ENCODE results near the gene PIP5K1C. TPM values are rescaled to one million over a fixed set of nuclear protein-coding genes. Genes with fewer than 3 reads are reported as not detected.

PIP5K1C gene
- total and polyA plus RNA-seq, 9 of the 15 experiments (the other 6 are each of a cell fraction or from before 2014, with no cell fraction given), result 0.38 to 22.1 (median 4.1) TPM

- TF ChIP-seq MYC (IDR thresholded peaks at IDR 0.05; ENCODE audit: low read depth, low read length) (no peak), MYC (CRISPR knock-in tag; IDR thresholded peaks at IDR 0.05; ENCODE audit: borderline replicate concordance, low read depth) (no peak), SP1 (CRISPR knock-in tag; IDR thresholded peaks at IDR 0.05) (peak; percentile 54; the same call in 1 of the 2 replicates), HDAC6 (IDR thresholded peaks at IDR 0.05; ENCODE audit: low read depth, low read length) (no peak), PCBP1 (IDR thresholded peaks at IDR 0.05; ENCODE audit: low read depth, low read length, poor library complexity, severe bottlenecking) (no peak), MCM3 (IDR thresholded peaks at IDR 0.05) (no peak), ZNF174 (CRISPR knock-in tag; IDR thresholded peaks at IDR 0.05) (no peak), ZNF699 (CRISPR knock-in tag; IDR thresholded peaks at IDR 0.05; ENCODE audit: insufficient replicate concordance) (no peak), ZNF134 (CRISPR knock-in tag; conservative IDR thresholded peaks at IDR 0.05) (no peak), NONO (IDR thresholded peaks at IDR 0.05; ENCODE audit: low read depth in 2 of 2, low read length in 1 of 2) (no peak), JUND (IDR thresholded peaks at IDR 0.05; ENCODE audit: borderline replicate concordance, low read depth, low read length) (no peak; the same call in 1 of the 2 replicates), JUND (tag; IDR thresholded peaks at IDR 0.05; ENCODE audit: borderline replicate concordance, low read depth, low read length) (no peak), XRCC3 (IDR thresholded peaks at IDR 0.05) (no peak), RFX5 (IDR thresholded peaks at IDR 0.05; ENCODE audit: low read depth, low read length) (no peak), RB1 (IDR thresholded peaks at IDR 0.05; ENCODE audit: low read depth) (peak; percentile 82), ZC3H8 (IDR thresholded peaks at IDR 0.05) (no peak), HNRNPL (IDR thresholded peaks at IDR 0.05; ENCODE audit: low read depth, low read length) (no peak), EGR1 (conservative IDR thresholded peaks at IDR 0.05) (no peak), ZBTB5 (IDR thresholded peaks at IDR 0.05) (no peak), PPARD (CRISPR knock-in tag; IDR thresholded peaks at IDR 0.05) (no peak), RAD51 (IDR thresholded peaks at IDR 0.05; ENCODE audit: borderline replicate concordance, low read depth) (no peak), PHF21A (IDR thresholded peaks at IDR 0.05; ENCODE audit: borderline replicate concordance, low read depth) (no peak), ZNF146 (CRISPR knock-in tag; IDR thresholded peaks at IDR 0.05; ENCODE audit: unreplicated experiment) (no peak), SOX6 (IDR thresholded peaks at IDR 0.05) (no peak)
- TF ChIP-seq, protein P1, sequence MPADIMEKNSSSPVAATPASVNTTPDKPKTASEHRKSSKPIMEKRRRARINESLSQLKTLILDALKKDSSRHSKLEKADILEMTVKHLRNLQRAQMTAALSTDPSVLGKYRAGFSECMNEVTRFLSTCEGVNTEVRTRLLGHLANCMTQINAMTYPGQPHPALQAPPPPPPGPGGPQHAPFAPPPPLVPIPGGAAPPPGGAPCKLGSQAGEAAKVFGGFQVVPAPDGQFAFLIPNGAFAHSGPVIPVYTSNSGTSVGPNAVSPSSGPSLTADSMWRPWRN (IDR thresholded peaks at IDR 0.05; ENCODE audit: low read depth), result no peak
- TF ChIP-seq, protein P2, sequence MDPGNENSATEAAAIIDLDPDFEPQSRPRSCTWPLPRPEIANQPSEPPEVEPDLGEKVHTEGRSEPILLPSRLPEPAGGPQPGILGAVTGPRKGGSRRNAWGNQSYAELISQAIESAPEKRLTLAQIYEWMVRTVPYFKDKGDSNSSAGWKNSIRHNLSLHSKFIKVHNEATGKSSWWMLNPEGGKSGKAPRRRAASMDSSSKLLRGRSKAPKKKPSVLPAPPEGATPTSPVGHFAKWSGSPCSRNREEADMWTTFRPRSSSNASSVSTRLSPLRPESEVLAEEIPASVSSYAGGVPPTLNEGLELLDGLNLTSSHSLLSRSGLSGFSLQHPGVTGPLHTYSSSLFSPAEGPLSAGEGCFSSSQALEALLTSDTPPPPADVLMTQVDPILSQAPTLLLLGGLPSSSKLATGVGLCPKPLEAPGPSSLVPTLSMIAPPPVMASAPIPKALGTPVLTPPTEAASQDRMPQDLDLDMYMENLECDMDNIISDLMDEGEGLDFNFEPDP (CRISPR knock-in tag; IDR thresholded peaks at IDR 0.05), result no peak
- TF ChIP-seq, protein P3, sequence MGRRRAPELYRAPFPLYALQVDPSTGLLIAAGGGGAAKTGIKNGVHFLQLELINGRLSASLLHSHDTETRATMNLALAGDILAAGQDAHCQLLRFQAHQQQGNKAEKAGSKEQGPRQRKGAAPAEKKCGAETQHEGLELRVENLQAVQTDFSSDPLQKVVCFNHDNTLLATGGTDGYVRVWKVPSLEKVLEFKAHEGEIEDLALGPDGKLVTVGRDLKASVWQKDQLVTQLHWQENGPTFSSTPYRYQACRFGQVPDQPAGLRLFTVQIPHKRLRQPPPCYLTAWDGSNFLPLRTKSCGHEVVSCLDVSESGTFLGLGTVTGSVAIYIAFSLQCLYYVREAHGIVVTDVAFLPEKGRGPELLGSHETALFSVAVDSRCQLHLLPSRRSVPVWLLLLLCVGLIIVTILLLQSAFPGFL (CRISPR knock-in tag; IDR thresholded peaks at IDR 0.05), result no peak
Measured at GRCh38 chr19:3618144-3618810, 82.0 kb downstream of the PIP5K1C start (continued).
